Measurements from ENCODE around the gene ATP5MC3. TPM values are rescaled to one million over a fixed set of nuclear protein-coding genes. Genes with fewer than 3 reads are reported as not detected.

Gene ATP5MC3
- total RNA-seq, 1 experiment from 2014 or later: 254 TPM

GRCh38 chr2:175131252-175131651 is 50.3 kb downstream of the ATP5MC3 start:
- no peak overlapping the region for H3K27ac ChIP-seq (ENCODE audit: low read length)
- no TSS peak for BruUV-seq (replicated peaks)
- DNase-seq (no peak), ATAC-seq (no peak)
- H3K9me2 ChIP-seq (replicated peaks; ENCODE audit: low read length): no peaks in the 10 kb centered on the region
- POLR2A ChIA-PET (ENCODE audit: unreplicated experiment): no interaction called here
- H3K36me3 ChIP-seq (ENCODE audit: low read depth, low read length): peaks cover 19% of the 10 kb centered on the region
- no peak overlapping the region for H3K9ac ChIP-seq (ENCODE audit: low read length)
- no peak overlapping the region for H3K4me3 ChIP-seq (ENCODE audit: low read length)
- H3K9me3 ChIP-seq (ENCODE audit: low read length): no peaks in the 10 kb centered on the region
- no peaks in the 10 kb centered on the region for H3K4me1 ChIP-seq (ENCODE audit: insufficient read depth, low read length)
- no peak overlapping the region for H2AFZ ChIP-seq (ENCODE audit: low read length)
- H3F3A ChIP-seq (ENCODE audit: low read length, unreplicated experiment): no peaks in the 10 kb centered on the region
- no peak overlapping the region for H3K4me2 ChIP-seq (ENCODE audit: low read length)
- 0 out of 2 replicates have a peak, but pooled peaks cover 4% of the 10 kb centered on the region for H4K20me1 ChIP-seq (ENCODE audit: low read length)
- no peaks in the 10 kb centered on the region for H3K27me3 ChIP-seq (ENCODE audit: low read length)
- CTCF ChIA-PET: no interaction called here
- no peaks in the 10 kb centered on the region for H3K79me2 ChIP-seq (ENCODE audit: low read length)
- TF ChIP-seq CTCF (conservative IDR thresholded peaks at IDR 0.05; ENCODE audit: low read depth, low read length) (no peak), EZH2 (IDR thresholded peaks at IDR 0.05; ENCODE audit: low read length, unreplicated experiment) (no peak), EZH2phosphoT487 (IDR thresholded peaks at IDR 0.05; ENCODE audit: borderline replicate concordance, low read length) (no peak)
- intact Hi-C loops (cut with micrococcal nuclease): no loop called here

GRCh38 chr2:175126661-175127060 is 54.8 kb downstream of the ATP5MC3 start:
- ChIA-PET POLR2A (ENCODE audit: unreplicated experiment) (no interaction called here), CTCF (no interaction called here)
- ATAC-seq: no peak
- Histone ChIP-seq H3K9me3 (ENCODE audit: low read length) (no peaks in the 10 kb centered on the region), H3K9ac (ENCODE audit: low read length) (no peak overlapping the region), H3K27ac (ENCODE audit: low read length) (no peak overlapping the region), H3K4me2 (ENCODE audit: low read length) (no peak overlapping the region), H2AFZ (ENCODE audit: low read length) (no peak overlapping the region), H4K20me1 (ENCODE audit: low read length) (0 out of 2 replicates have a peak, but pooled peaks cover 4% of the 10 kb centered on the region), H3K4me1 (ENCODE audit: insufficient read depth, low read length) (no peaks in the 10 kb centered on the region), H3K27me3 (ENCODE audit: low read length) (no peaks in the 10 kb centered on the region), H3K9me2 (replicated peaks; ENCODE audit: low read length) (no peaks in the 10 kb centered on the region), H3K4me3 (ENCODE audit: low read length) (no peak overlapping the region), H3K36me3 (ENCODE audit: low read depth, low read length) (peaks cover 11% of the 10 kb centered on the region; the same call in 1 of the 2 replicates), H3F3A (ENCODE audit: low read length, unreplicated experiment) (no peaks in the 10 kb centered on the region), H3K79me2 (ENCODE audit: low read length) (no peaks in the 10 kb centered on the region)
- no peak for DNase-seq
- no TSS peak for BruUV-seq (replicated peaks)
- TF ChIP-seq EZH2 (IDR thresholded peaks at IDR 0.05; ENCODE audit: low read length, unreplicated experiment): no peak
- no peak for TF ChIP-seq EZH2phosphoT487 (IDR thresholded peaks at IDR 0.05; ENCODE audit: borderline replicate concordance, low read length)
- TF ChIP-seq CTCF (conservative IDR thresholded peaks at IDR 0.05; ENCODE audit: low read depth, low read length): no peak
- intact Hi-C loops (cut with micrococcal nuclease): no loop called here

Small RNAs within 50 kb of the gene (microRNA-seq; reads per million reads assigned to microRNA genes)
- gene MIR933 (ENCODE audit: unreplicated experiment): 2.8 reads per million, percentile 4 among the genes with 10 or more reads in this experiment

Other genes with a start within 250 kb of the ATP5MC3 start
- gene CHN1, start 176.3 kb downstream of the ATP5MC3 start, total RNA-seq (2014; rRNA removed): 7.8 and 9.2 TPM in 2 replicates
- gene ATF2, start 13.5 kb downstream of the ATP5MC3 start, total RNA-seq (2014; rRNA removed): 12.6 and 15.0 TPM in 2 replicates

All from PC-3 (cell line).